Neural progenitor cell (in vitro differentiated cells): ENCODE data around the gene KMT5B. TPM values are rescaled to one million over a fixed set of nuclear protein-coding genes. Genes with fewer than 3 reads are reported as not detected.

Experiments
- DNase-seq: peaks from one replicate; pipeline ENCODE4 v3.0.0-alpha.2; 2016; ENCODE audit warnings: low spot score
- H2AFZ ChIP-seq: fragments of 200-600 bp; sonication (generic); replicated peaks from 2 replicates; pipeline ENCODE4 v1.6.1; 2016; ENCODE audit warnings: antibody characterized with exemption
- H3F3A ChIP-seq: fragments of 200-600 bp; sonication (generic); 2 replicates; pipeline ENCODE4 v1.6.1; 2016; ENCODE audit warnings: antibody characterized with exemption, low read depth
- H3K27ac ChIP-seq: fragments of 200-600 bp; sonication (generic); 2 replicates; pipeline ENCODE4 v1.5.1; 2016; ENCODE audit warnings: mild to moderate bottlenecking
- H3K27me3 ChIP-seq: fragments of 200-600 bp; sonication (generic); 2 replicates; pipeline ENCODE4 v1.6.1; 2016; ENCODE audit warnings: mild to moderate bottlenecking, moderate library complexity
- H3K36me3 ChIP-seq: fragments of 200-600 bp; sonication (generic); 2 replicates; pipeline ENCODE4 v1.5.1; 2016
- H3K4me1 ChIP-seq: fragments of 200-600 bp; sonication (generic); 2 replicates; pipeline ENCODE4 v1.6.1; 2016; ENCODE audit warnings: mixed run types
- H3K4me2 ChIP-seq: fragments of 200-600 bp; sonication (generic); 2 replicates; pipeline ENCODE4 v1.6.1; 2016
- H3K4me3 ChIP-seq: fragments of 200-600 bp; sonication (generic); 2 replicates; pipeline ENCODE4 v1.5.1; 2016
- H3K79me2 ChIP-seq: fragments of 200-600 bp; sonication (generic); 2 replicates; pipeline ENCODE4 v1.6.1; 2016; ENCODE audit warnings: low read depth
- H3K9ac ChIP-seq: fragments of 200-600 bp; sonication (generic); 2 replicates; pipeline ENCODE4 v1.6.1; 2016
- H3K9me3 ChIP-seq: fragments of 200-600 bp; sonication (generic); 2 replicates; pipeline ENCODE4 v1.5.1; 2016; ENCODE audit warnings: low read depth
- H4K20me1 ChIP-seq: fragments of 200-600 bp; sonication (generic); 2 replicates; pipeline ENCODE4 v1.6.1; 2016; ENCODE audit warnings: low read depth
- H3K27ac Mint-ChIP-seq: 3 replicates; pipeline ENCODE4 v1.8.0; 2021; ENCODE audit warnings: mixed read lengths
- H3K27me3 Mint-ChIP-seq: 2 replicates; pipeline ENCODE4 v1.8.0; 2022; ENCODE audit warnings: low read depth, mild to moderate bottlenecking, inconsistent platforms, moderate library complexity, mixed read lengths; ENCODE audit not compliant: insufficient read depth
- H3K36me3 Mint-ChIP-seq: 3 replicates; pipeline ENCODE4 v1.8.0; 2021; ENCODE audit warnings: mixed read lengths
- H3K4me1 Mint-ChIP-seq: 3 replicates; pipeline ENCODE4 v1.8.0; 2021; ENCODE audit warnings: mixed read lengths
- H3K4me3 Mint-ChIP-seq: 3 replicates; pipeline ENCODE4 v1.8.0; 2021; ENCODE audit warnings: mild to moderate bottlenecking, moderate library complexity, mixed read lengths
- H3K9me3 Mint-ChIP-seq: 3 replicates; pipeline ENCODE4 v1.8.0; 2020; ENCODE audit warnings: mixed read lengths
- EZH2 ChIP-seq: fragments of 200-600 bp; sonication (generic); IDR thresholded peaks from 2 replicates; pipeline ENCODE4 v1.6.1; 2017; ENCODE audit warnings: antibody characterized with exemption, mild to moderate bottlenecking, moderate library complexity
- EZH2phosphoT487 ChIP-seq: fragments of 200-600 bp; sonication (generic); IDR thresholded peaks from 2 replicates; pipeline ENCODE4 v1.6.1; 2017; ENCODE audit warnings: antibody characterized with exemption
- total RNA-seq: library from RNA; depleted of rRNA; stranded (reverse); fragments of >200 nt; gene quantifications from 2 replicates; pipeline ENCODE4 v1.2.3, GENCODE V29; 2015; ENCODE audit warnings: low replicate concordance
- TF ChIP-seq, protein P1 (sequence below): fragments of 200-600 bp; sonication (generic); IDR thresholded peaks from 2 replicates; pipeline ENCODE4 v1.5.1; 2017; ENCODE audit warnings: antibody characterized with exemption, mild to moderate bottlenecking

KMT5B gene
- total RNA-seq, 1 donor from 2014 or later, result 62.4 TPM

DNA sequence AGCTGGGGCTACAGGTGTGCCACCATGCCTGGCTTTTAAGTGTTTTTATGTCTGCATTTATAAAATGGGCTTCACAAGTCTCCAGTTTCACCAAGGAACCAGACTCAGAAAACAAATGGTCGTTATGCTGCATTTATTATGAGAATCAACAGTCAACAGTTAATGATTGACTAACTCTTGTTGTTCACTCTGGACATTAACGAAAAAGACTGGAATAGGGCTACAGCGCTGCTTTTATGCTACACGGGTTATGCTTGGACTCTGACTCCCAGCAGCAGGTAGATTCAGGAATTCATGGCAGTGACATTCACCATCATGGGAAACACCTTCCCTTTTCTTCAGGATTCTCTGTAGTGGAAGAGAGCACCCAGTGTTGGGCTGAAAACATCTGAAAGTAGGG, 47.5 kb downstream of the KMT5B start:
- no peak overlapping the region for H3K27ac Mint-ChIP-seq
- H3K4me3 ChIP-seq, result no peak overlapping the region
- peaks cover 33% of the 10 kb centered on the region for H3K36me3 Mint-ChIP-seq
- DNase-seq, result no peak
- H3K4me3 Mint-ChIP-seq, result no peak overlapping the region
- no peaks in the 10 kb centered on the region for H4K20me1 ChIP-seq
- H3K9ac ChIP-seq, result no peak overlapping the region
- no peaks in the 10 kb centered on the region for H3K9me3 ChIP-seq
- H3K79me2 ChIP-seq, result no peaks in the 10 kb centered on the region
- TF ChIP-seq, protein P1, sequence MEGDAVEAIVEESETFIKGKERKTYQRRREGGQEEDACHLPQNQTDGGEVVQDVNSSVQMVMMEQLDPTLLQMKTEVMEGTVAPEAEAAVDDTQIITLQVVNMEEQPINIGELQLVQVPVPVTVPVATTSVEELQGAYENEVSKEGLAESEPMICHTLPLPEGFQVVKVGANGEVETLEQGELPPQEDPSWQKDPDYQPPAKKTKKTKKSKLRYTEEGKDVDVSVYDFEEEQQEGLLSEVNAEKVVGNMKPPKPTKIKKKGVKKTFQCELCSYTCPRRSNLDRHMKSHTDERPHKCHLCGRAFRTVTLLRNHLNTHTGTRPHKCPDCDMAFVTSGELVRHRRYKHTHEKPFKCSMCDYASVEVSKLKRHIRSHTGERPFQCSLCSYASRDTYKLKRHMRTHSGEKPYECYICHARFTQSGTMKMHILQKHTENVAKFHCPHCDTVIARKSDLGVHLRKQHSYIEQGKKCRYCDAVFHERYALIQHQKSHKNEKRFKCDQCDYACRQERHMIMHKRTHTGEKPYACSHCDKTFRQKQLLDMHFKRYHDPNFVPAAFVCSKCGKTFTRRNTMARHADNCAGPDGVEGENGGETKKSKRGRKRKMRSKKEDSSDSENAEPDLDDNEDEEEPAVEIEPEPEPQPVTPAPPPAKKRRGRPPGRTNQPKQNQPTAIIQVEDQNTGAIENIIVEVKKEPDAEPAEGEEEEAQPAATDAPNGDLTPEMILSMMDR, result no peak
- TF ChIP-seq EZH2, result no peak
- TF ChIP-seq EZH2phosphoT487, result no peak
- H3K4me1 ChIP-seq, result peaks cover 3% of the 10 kb centered on the region
- H2AFZ ChIP-seq, result no peak overlapping the region
- no peaks in the 10 kb centered on the region for H3K27me3 ChIP-seq
- no peaks in the 10 kb centered on the region for H3K36me3 ChIP-seq
- no peaks in the 10 kb centered on the region for H3K9me3 Mint-ChIP-seq
- peaks cover 2% of the 10 kb centered on the region for H3K27me3 Mint-ChIP-seq
- peaks cover 18% of the 10 kb centered on the region for H3K4me1 Mint-ChIP-seq
- no peak overlapping the region for H3K4me2 ChIP-seq
- H3F3A ChIP-seq, result peaks cover 5% of the 10 kb centered on the region
- H3K27ac ChIP-seq, result no peak overlapping the region

DNA sequence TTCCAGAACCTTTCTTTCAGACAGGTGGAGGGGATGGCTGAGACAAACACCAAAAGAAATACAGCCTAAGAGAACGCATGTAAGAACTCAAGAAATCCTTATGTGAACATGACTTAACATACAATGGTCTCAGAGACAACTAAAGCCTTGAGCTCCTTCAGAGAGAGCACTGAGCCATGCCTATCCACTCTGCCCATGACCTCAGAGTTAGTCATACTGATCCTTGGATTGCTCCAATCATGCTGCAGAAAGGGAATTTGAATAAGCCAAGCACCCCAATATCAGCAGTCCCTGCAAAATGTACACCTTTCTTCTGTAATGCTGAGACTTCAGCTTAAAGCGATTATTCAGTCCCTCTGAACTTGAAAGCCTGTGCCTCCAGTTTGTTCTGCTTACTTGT, 48.7 kb downstream of the KMT5B start:
- Histone ChIP-seq H3K4me2 (no peak overlapping the region), H3K36me3 (no peaks in the 10 kb centered on the region), H2AFZ (no peak overlapping the region), H3F3A (peaks cover 16% of the 10 kb centered on the region), H3K9ac (no peak overlapping the region), H3K27ac (no peak overlapping the region), H3K79me2 (no peaks in the 10 kb centered on the region), H3K4me3 (no peak overlapping the region), H3K27me3 (no peaks in the 10 kb centered on the region), H4K20me1 (peaks cover 6% of the 10 kb centered on the region), H3K9me3 (no peaks in the 10 kb centered on the region), H3K4me1 (peaks cover 15% of the 10 kb centered on the region)
- no peak for TF ChIP-seq EZH2phosphoT487
- TF ChIP-seq, protein P1, result no peak
- no peak for TF ChIP-seq EZH2
- DNase-seq, result no peak
- Mint-ChIP-seq H3K27me3 (peaks cover 4% of the 10 kb centered on the region), H3K9me3 (no peaks in the 10 kb centered on the region), H3K36me3 (peaks cover 25% of the 10 kb centered on the region), H3K4me1 (peaks cover 28% of the 10 kb centered on the region), H3K4me3 (no peak overlapping the region), H3K27ac (no peak overlapping the region)

DNA sequence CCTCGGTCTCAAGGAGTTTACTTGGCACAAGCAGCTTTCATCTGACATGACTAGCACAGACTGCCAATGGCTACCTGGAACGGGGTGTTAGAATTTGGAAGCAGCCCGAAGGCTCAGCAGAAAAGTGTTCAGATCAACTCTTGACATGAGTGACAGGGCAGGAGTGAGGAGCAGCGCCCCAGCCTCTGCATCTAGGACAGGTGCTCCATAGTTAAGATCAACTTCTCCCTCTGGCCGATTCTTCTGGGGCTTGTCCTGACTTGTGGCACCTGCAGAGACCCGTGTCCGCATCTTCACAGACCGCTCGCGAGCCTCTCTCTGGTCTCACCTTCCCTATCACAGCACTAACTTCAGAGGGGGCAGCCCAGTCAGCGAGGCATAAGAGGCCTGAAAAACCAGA, 49.4 kb downstream of the KMT5B start:
- Histone ChIP-seq H3K4me3 (no peak overlapping the region), H3K4me1 (peaks cover 22% of the 10 kb centered on the region), H3K9ac (no peak overlapping the region), H3K9me3 (no peaks in the 10 kb centered on the region), H3F3A (peaks cover 24% of the 10 kb centered on the region), H3K36me3 (no peaks in the 10 kb centered on the region), H2AFZ (no peak overlapping the region), H4K20me1 (peaks cover 12% of the 10 kb centered on the region), H3K27ac (no peak overlapping the region), H3K79me2 (no peaks in the 10 kb centered on the region), H3K27me3 (no peaks in the 10 kb centered on the region), H3K4me2 (no peak overlapping the region)
- TF ChIP-seq, protein P1, result no peak
- TF ChIP-seq EZH2 (no peak), EZH2phosphoT487 (no peak)
- no peaks in the 10 kb centered on the region for H3K9me3 Mint-ChIP-seq
- no peak overlapping the region for H3K4me3 Mint-ChIP-seq
- peaks cover 35% of the 10 kb centered on the region for H3K4me1 Mint-ChIP-seq
- peak overlapping the region; percentile 32 for H3K27ac Mint-ChIP-seq
- DNase-seq, result no peak
- peaks cover 22% of the 10 kb centered on the region for H3K36me3 Mint-ChIP-seq
- peaks cover 4% of the 10 kb centered on the region for H3K27me3 Mint-ChIP-seq
